Kidney epithelial cell (primary cell): ENCODE measurements around the gene GPX3. TPM values are rescaled to one million over a fixed set of nuclear protein-coding genes. Genes with fewer than 3 reads are reported as not detected.

Source experiments
- DNase-seq: peaks from one replicate; pipeline ENCODE4 v3.0.0-alpha.2; 2010; ENCODE audit warnings: low read depth
- H3K27me3 ChIP-seq: 2 replicates; pipeline ENCODE4 v1.6.0; 2011; ENCODE audit warnings: low read length; ENCODE audit not compliant: control insufficient read depth, insufficient read depth
- H3K36me3 ChIP-seq: 2 replicates; pipeline ENCODE4 v1.5.1; 2011; ENCODE audit warnings: low read length; ENCODE audit not compliant: control insufficient read depth, insufficient read depth
- H3K4me3 ChIP-seq: 2 replicates; pipeline ENCODE4 v1.5.1; 2011; ENCODE audit warnings: low read depth, mild to moderate bottlenecking, control low read depth, low read length
- CTCF ChIP-seq: IDR thresholded peaks from 2 replicates; pipeline ENCODE4 v1.5.1; 2011; ENCODE audit warnings: mild to moderate bottlenecking, moderate library complexity, low read length, control low read depth, inconsistent platforms; ENCODE audit not compliant: insufficient read depth, poor library complexity, severe bottlenecking
- total RNA-seq: library from RNA; depleted of rRNA; stranded (reverse); fragments of >200 nt; gene quantifications from 2 replicates; pipeline ENCODE4 v1.2.3, GENCODE V29; 2015

Gene GPX3
- total RNA-seq, 1 donor from 2014 or later = 6.3 TPM

GRCh38 chr5:151077967-151078366, 57.6 kb downstream of the GPX3 start:
- no peak for TF ChIP-seq CTCF
- DNase-seq = no peak
- Histone ChIP-seq H3K36me3 (peaks cover 2% of the 10 kb centered on the region), H3K4me3 (no peak overlapping the region), H3K27me3 (no peaks in the 10 kb centered on the region)

Other genes starting within 250 kb of the GPX3 start
- gene SMIM3, start 241.8 kb upstream of the GPX3 start, total RNA-seq = 9.7 and 9.8 TPM in 2 replicates
- gene IRGM, start 174.1 kb upstream of the GPX3 start, total RNA-seq = not detected in 2 replicates
- gene ZNF300, start 115.6 kb upstream of the GPX3 start, total RNA-seq = 8.5 and 9.2 TPM in 2 replicates
- gene TNIP1, start 60.4 kb downstream of the GPX3 start, total RNA-seq = 454 and 530 TPM in 2 replicates
- gene ANXA6, start 137.2 kb downstream of the GPX3 start, total RNA-seq = 59.9 and 64.1 TPM in 2 replicates
- gene CCDC69, start 203.5 kb downstream of the GPX3 start, total RNA-seq = 3.1 and 4.4 TPM in 2 replicates
- gene GM2A, start 232.6 kb downstream of the GPX3 start, total RNA-seq = 19.0 and 24.6 TPM in 2 replicates